Activated T-cell treated with anti-CD3 and anti-CD28 coated beads, Interleukin-2, amount 50 U/mL, for 1 hour (primary cell): ENCODE measurements around the gene ARHGEF16.

ENCODE experiments used
- DNase-seq: peaks from one replicate; pipeline ENCODE4 v3.0.0-alpha.2; 2020

ARHGEF16 gene

GRCh38 chr1:3504822-3505153 lies 50.3 kb downstream of the ARHGEF16 start:
- DNase-seq: no peak

- DNase-seq: no peak
These were observed 50.7 kb downstream of the ARHGEF16 start for GRCh38 chr1:3505161-3505560.

- no peak for DNase-seq
These were observed 51.6 kb downstream of the ARHGEF16 start for GRCh38 chr1:3506041-3506440.

- no peak for DNase-seq
These were observed 52.5 kb downstream of the ARHGEF16 start for GRCh38 chr1:3506943-3507342.

GRCh38 chr1:3507636-3508275 lies 53.3 kb downstream of the ARHGEF16 start:
- no peak for DNase-seq

- DNase-seq: no peak
These were observed 54.4 kb downstream of the ARHGEF16 start for GRCh38 chr1:3508757-3509415.

GRCh38 chr1:3509721-3510120 lies 55.3 kb downstream of the ARHGEF16 start:
- DNase-seq: no peak

- no peak for DNase-seq
These were observed 55.9 kb downstream of the ARHGEF16 start for GRCh38 chr1:3510136-3510955.

GRCh38 chr1:3510956-3511250 lies 56.4 kb downstream of the ARHGEF16 start:
- no peak for DNase-seq

- no peak for DNase-seq
These were observed 56.8 kb downstream of the ARHGEF16 start for GRCh38 chr1:3511306-3511705.

GRCh38 chr1:3511856-3512255 lies 57.4 kb downstream of the ARHGEF16 start:
- no peak for DNase-seq

- DNase-seq: no peak
These were observed 59.9 kb downstream of the ARHGEF16 start for GRCh38 chr1:3514404-3514803.

GRCh38 chr1:3515272-3515671 lies 60.8 kb downstream of the ARHGEF16 start:
- no peak for DNase-seq

- DNase-seq: no peak
These were observed 61.5 kb downstream of the ARHGEF16 start for GRCh38 chr1:3515774-3516480.

- DNase-seq: no peak
These were observed 62.0 kb downstream of the ARHGEF16 start for GRCh38 chr1:3516481-3516869.

GRCh38 chr1:3516911-3517675 lies 62.6 kb downstream of the ARHGEF16 start:
- no peak for DNase-seq

GRCh38 chr1:3518256-3518655 lies 63.8 kb downstream of the ARHGEF16 start:
- peak; percentile 56 for DNase-seq

GRCh38 chr1:3518756-3519155 lies 64.3 kb downstream of the ARHGEF16 start:
- no peak for DNase-seq

GRCh38 chr1:3519301-3519885 lies 64.9 kb downstream of the ARHGEF16 start:
- DNase-seq: no peak

GRCh38 chr1:3520419-3521378 lies 66.2 kb downstream of the ARHGEF16 start:
- DNase-seq: no peak

- DNase-seq: no peak
These were observed 67.0 kb downstream of the ARHGEF16 start for GRCh38 chr1:3521426-3521825.
